Measurements from ENCODE around the gene GM2A.
A peak's percentile ranks its signal among the peaks of the same experiment; 100 is the strongest.

GM2A gene

DNA sequence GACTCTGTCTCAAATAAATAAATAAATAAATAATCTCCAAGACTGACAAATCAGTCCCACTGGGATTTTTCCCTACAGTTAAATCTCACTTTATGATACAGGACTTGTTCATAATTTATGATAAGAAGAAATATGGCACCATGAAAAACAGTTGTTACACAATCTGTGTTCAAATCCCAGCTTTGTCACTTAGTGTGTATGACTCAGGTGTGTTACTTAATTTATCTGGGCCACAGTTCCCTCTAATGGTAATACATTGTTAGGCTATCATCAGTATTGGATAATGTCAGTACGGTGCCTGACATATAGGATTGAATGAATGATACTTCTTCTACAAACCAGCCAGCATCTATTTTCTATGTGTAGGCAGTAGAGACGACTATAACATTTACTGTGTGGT lies 27.5 kb downstream of the GM2A start:
- H3K27ac ChIP-seq: no peak overlapping the region
- no peak for TF ChIP-seq CTCF (conservative IDR thresholded peaks at IDR 0.05)

DNA sequence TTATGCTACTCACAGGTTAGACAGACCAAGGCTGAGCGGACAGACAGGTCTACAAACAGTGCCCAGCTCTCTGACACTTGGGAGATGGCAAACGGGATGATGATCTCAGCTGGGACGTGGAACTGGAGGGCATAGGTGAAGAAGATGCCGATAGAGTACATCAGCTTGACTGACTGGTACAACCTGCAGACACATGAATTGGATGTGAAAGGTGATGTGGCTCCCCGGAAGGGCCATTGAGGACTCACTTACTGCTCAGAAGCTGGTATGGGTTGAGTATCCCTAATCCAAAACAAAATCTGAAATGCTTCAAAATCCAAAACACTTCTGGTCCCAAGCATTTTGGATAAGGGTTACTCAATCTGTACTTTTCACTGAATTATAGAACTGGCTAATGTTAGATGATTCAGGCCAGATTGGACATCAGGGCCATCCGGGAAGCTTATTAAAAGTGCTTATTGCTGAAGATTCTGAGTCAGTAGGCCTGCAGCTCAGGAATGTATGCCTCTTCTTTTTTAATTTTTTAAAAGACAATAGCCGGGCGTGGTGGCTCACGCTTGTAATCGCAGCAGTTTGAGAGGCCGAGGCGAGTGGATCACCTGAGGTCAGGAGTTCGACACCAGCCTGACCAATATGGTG lies 28.1 kb downstream of the GM2A start:
- TF ChIP-seq CTCF (conservative IDR thresholded peaks at IDR 0.05): no peak
- H3K27ac ChIP-seq: no peak overlapping the region

DNA sequence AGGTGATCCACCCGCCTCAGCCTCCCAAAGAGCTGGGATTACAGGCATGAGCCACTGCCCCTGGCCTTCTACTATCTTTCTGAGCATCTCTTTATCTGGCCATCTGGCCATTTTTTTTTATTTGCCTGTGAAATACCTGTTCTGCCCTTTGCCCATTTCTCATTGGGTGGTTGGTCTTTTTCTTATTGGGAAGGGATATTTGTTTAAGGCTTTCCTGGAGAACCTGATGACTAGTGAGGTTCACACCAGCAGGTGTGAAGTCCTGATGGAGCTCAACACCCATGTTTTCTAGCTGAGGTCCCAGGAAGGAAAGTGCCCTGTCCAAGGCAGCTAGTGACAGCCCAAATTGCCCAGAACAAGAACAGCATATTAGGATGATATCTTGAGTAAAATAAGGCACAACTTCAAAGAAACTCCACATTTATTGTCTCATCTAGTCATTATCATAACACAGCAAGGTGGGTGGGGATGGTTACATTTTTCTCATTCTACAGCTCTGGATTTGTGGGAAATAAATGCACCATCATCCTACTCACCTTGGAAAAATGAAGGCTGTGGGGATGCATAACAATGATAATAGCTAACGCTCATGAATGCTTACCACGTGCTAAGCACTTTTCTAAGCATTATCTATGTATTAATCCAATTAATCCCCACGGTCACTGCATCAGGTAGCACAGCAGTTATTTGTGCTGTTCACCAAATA lies 30.3 kb downstream of the GM2A start:
- TF ChIP-seq CTCF (conservative IDR thresholded peaks at IDR 0.05): no peak
- peak overlapping the region; percentile 33 for H3K27ac ChIP-seq

DNA sequence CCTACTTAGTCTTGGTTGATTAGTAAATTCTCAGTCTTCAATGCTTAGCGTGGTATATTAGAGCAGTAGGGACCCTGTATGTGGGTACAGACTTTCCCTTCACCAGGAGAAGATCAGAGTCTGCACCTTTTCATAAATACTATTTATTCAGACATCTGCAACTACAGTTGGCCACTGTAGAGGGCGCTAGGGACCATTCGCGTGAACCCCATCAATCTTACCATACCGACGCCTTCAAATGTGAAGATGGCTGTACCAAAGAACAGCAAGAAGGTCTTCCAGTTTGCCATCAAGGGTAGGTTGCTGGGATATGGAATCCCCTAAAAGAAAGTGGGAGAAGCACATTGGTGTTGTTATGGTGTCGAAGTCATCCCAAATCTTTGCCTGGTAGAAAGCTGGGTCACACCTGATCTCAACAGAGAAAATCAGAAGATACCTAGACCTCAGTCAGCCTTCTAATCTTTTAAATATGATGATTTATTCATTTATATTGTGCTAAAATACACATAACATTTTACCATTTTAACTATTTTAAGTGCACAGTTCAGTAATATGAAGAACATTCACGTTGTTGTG lies 31.5 kb downstream of the GM2A start:
- no peak overlapping the region for H3K27ac ChIP-seq
- no peak for TF ChIP-seq CTCF (conservative IDR thresholded peaks at IDR 0.05)

DNA sequence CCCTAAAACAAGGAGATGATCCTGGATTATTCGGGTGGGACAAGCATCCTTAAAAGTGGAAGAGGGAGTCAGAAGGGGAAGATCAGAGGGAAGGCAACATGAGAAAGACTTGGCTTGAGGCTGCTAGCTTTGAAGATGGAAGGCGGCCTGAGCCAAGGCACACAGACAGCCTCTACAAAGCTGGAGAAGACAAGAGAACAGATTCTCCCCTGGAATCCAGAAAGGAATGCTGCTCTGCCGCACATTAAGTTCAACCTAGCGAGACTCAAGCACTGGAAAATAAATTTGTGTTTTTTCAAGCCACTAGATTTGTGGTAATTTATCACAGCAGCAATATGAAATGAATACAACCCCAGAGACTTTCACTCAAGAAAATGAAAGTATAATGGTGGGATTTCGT lies 32.7 kb downstream of the GM2A start:
- TF ChIP-seq CTCF (conservative IDR thresholded peaks at IDR 0.05): no peak
- no peak overlapping the region for H3K27ac ChIP-seq

DNA sequence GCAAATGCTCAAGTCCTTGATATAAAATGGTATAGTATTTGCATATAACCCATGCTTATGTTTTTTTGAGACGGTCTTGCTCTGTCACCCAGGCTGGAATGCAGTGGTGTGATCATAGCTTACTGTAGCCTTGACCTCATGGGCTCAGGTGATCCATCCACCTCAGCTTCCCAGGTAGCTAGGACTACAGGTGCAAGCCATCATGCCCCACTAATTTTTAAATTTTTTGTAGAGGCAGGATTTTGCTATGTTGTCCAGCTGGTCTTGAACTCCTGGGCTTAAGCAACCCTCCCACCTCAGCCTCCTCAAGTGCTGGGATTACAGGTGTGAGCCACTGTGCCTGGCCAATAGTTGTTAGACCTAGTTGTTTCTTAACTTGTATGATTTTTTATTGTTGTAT lies 33.3 kb downstream of the GM2A start:
- TF ChIP-seq CTCF (conservative IDR thresholded peaks at IDR 0.05): no peak
- no peak overlapping the region for H3K27ac ChIP-seq

- H3K27ac ChIP-seq: no peak overlapping the region
- peak; percentile 70 for TF ChIP-seq CTCF (conservative IDR thresholded peaks at IDR 0.05)
Observed at GRCh38 chr5:151288180-151288579, 35.2 kb downstream of the GM2A start.
